PFSK-1 (cell line): Measurements from ENCODE around the gene TOR2A.

ENCODE experiments used
- FOXP2 ChIP-seq: optimal IDR thresholded peaks from 2 replicates; pipeline ENCODE3; 2011; ENCODE audit warnings: borderline replicate concordance, control low read depth, inconsistent platforms; ENCODE audit not compliant: insufficient read depth; ENCODE audit errors: extremely low read length, extremely low read depth
- POLR2AphosphoS5 ChIP-seq: IDR thresholded peaks from 2 replicates; pipeline ENCODE4 v1.6.1; 2012; ENCODE audit warnings: low read depth, mild to moderate bottlenecking, control low read depth, low read length, moderate library complexity
- REST ChIP-seq, 2 experiments: IDR thresholded peaks; 2 replicates each; pipeline versions ENCODE4 v1.6.1 to v1.8.0; 2011 to 2012; ENCODE audit warnings: low read depth in 2 of 2, low read length in 2 of 2, control low read depth in 1 of 2, inconsistent platforms in 1 of 2, mild to moderate bottlenecking in 1 of 2, moderate library complexity in 1 of 2; ENCODE audit not compliant: insufficient read depth in 1 of 2
- TAF1 ChIP-seq: IDR thresholded peaks from 2 replicates; pipeline ENCODE4 v1.6.1; 2012; ENCODE audit warnings: low read length, control low read depth, borderline replicate concordance; ENCODE audit not compliant: insufficient read depth

GRCh38 chr9:127773272-127773671, 38.2 kb upstream of the TOR2A start:
- TF ChIP-seq POLR2AphosphoS5 (no peak), FOXP2 (no peak), TAF1 (no peak), REST (IDR thresholded peaks at IDR 0.05; ENCODE audit: insufficient read depth in 1 of 2, low read depth in 2 of 2, low read length in 2 of 2) (no peak)
